IPS-18a (cell line): Measurements from ENCODE around the gene CCDC69.

Experiments used
- H3K27ac ChIP-seq: one replicate; pipeline ENCODE4 v1.5.1; 2013; ENCODE audit warnings: low read length
- H3K27me3 ChIP-seq: one replicate; pipeline ENCODE4 v1.6.1; 2013; ENCODE audit warnings: mild to moderate bottlenecking, low read length; ENCODE audit not compliant: control insufficient read depth, insufficient read depth
- H3K36me3 ChIP-seq: one replicate; pipeline ENCODE4 v1.6.1; 2013; ENCODE audit warnings: low read depth, low read length; ENCODE audit not compliant: control insufficient read depth
- H3K4me1 ChIP-seq: one replicate; pipeline ENCODE4 v1.6.1; 2013; ENCODE audit warnings: low read depth, low read length; ENCODE audit not compliant: control insufficient read depth
- H3K4me3 ChIP-seq: one replicate; pipeline ENCODE4 v1.5.1; 2013; ENCODE audit warnings: low read length
- H3K9ac ChIP-seq: one replicate; pipeline ENCODE4 v1.6.1; 2013; ENCODE audit warnings: mild to moderate bottlenecking, low read length, moderate library complexity
- H3K9me3 ChIP-seq: one replicate; pipeline ENCODE4 v1.6.1; 2013; ENCODE audit warnings: low read depth, low read length; ENCODE audit not compliant: control insufficient read depth

CCDC69 gene, protein sequence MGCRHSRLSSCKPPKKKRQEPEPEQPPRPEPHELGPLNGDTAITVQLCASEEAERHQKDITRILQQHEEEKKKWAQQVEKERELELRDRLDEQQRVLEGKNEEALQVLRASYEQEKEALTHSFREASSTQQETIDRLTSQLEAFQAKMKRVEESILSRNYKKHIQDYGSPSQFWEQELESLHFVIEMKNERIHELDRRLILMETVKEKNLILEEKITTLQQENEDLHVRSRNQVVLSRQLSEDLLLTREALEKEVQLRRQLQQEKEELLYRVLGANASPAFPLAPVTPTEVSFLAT

GRCh38 chr5:151223447-151224264 lies at the start of gene CCDC69:
CCDC69 (minus strand) TSS chr5:151224092; CDS start chr5:151223970, 122 bp downstream.
- no peaks in the 10 kb centered on the region for H3K36me3 ChIP-seq
- H3K27me3 ChIP-seq: peaks cover 13% of the 10 kb centered on the region
- H3K4me3 ChIP-seq: peak within 1 kb of the TSS; percentile 82
- no peaks in the 10 kb centered on the region for H3K9me3 ChIP-seq
- H3K27ac ChIP-seq: no peak within 1 kb of the TSS
- peak within 1 kb of the TSS; percentile 37 for H3K9ac ChIP-seq
- peaks cover 9% of the 10 kb centered on the region for H3K4me1 ChIP-seq

DNA sequence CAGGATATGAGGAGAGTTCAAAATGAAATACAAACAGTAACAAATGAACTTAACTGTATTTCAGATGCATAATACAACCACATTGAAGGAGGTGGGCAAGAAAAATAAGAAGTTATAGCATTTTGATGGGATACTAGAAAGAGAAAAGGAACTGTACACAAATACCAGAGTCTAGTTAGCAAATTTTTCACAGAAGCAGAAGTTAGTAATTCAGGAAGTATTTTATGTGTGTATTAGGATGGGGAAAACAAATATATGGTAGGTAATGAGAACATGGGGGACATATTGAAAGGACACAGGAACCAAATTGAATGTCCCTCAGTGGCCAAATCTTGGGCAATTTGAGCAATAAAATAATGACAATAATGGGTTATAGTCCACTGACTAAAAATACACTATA lies 47.4 kb upstream of the CCDC69 start:
- Histone ChIP-seq H3K27me3 (no peaks in the 10 kb centered on the region), H3K9ac (no peak overlapping the region), H3K4me3 (no peak overlapping the region), H3K4me1 (no peaks in the 10 kb centered on the region), H3K36me3 (peaks cover 11% of the 10 kb centered on the region), H3K27ac (no peak overlapping the region), H3K9me3 (no peaks in the 10 kb centered on the region)

GRCh38 chr5:151270599-151270998 lies 46.7 kb upstream of the CCDC69 start:
- Histone ChIP-seq H3K27me3 (no peaks in the 10 kb centered on the region), H3K9me3 (no peaks in the 10 kb centered on the region), H3K36me3 (peaks cover 11% of the 10 kb centered on the region), H3K27ac (no peak overlapping the region), H3K9ac (no peak overlapping the region), H3K4me3 (no peak overlapping the region), H3K4me1 (no peaks in the 10 kb centered on the region)

DNA sequence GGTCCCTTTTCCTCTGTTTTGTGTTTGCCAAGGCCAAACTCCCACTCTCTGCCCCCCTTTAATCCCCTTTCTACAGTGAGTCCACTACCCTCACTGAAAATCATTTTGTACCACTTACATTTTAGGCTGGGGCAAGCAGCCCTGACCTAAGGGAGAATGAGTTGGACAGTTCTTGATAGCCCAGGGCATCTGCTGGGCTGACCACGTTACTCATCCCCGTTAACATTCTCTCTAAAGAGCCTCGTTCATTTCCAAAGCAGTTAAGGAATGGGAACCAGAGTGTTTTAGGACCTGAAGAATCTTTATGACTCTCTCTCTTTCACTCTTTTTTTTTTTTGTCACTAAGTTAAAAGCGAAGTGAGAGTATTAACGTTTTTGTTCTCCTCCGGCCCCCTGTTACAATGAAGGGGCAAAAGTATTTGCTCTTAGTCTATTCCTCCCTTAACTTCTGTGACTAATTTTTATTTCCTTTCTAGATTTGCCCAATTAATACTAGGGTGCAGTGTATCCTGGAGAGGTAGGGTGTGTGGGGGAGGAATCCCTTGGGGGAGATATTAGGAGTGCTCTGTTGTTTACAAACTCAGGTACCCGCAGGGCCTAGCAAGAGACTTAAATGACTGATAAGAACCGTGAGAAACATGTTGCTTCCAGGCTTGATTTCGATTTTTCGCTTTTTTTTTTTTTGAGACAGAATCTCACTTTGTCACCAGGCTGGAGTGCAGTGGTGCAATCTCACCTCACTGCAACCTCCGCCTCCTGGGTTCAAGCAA lies 43.8 kb upstream of the CCDC69 start:
- peaks cover 11% of the 10 kb centered on the region for H3K36me3 ChIP-seq
- no peak overlapping the region for H3K9ac ChIP-seq
- H3K9me3 ChIP-seq: no peaks in the 10 kb centered on the region
- no peaks in the 10 kb centered on the region for H3K4me1 ChIP-seq
- H3K27ac ChIP-seq: no peak overlapping the region
- no peak overlapping the region for H3K4me3 ChIP-seq
- H3K27me3 ChIP-seq: no peaks in the 10 kb centered on the region

DNA sequence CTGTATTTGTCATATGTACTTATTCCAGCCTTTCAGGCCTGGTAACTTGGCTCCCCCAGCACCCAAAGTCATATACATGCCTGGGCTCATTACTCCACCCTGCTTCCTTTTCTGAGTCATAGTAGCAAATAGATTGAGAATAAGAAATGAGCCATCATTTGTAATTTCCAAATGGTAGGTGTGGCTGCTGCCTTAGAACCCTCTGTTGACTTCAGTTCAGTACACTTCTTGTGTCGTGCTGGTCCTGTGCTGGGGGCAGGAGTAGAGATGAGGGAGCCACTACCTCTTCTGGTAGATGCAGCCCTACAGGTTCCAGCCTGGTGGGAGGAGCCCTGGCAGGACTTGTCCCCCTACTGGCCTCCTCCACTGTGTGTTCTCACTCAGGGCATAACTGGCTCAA lies 40.2 kb upstream of the CCDC69 start:
- Histone ChIP-seq H3K4me3 (no peak overlapping the region), H3K27me3 (no peaks in the 10 kb centered on the region), H3K9me3 (no peaks in the 10 kb centered on the region), H3K27ac (no peak overlapping the region), H3K9ac (no peak overlapping the region), H3K4me1 (no peaks in the 10 kb centered on the region), H3K36me3 (peaks cover 11% of the 10 kb centered on the region)

- Histone ChIP-seq H3K4me3 (no peak overlapping the region), H3K27ac (no peak overlapping the region), H3K27me3 (no peaks in the 10 kb centered on the region), H3K4me1 (no peaks in the 10 kb centered on the region), H3K36me3 (peaks cover 10% of the 10 kb centered on the region), H3K9ac (no peak overlapping the region), H3K9me3 (no peaks in the 10 kb centered on the region)
Observed at GRCh38 chr5:151262532-151262931, 38.6 kb upstream of the CCDC69 start.

GRCh38 chr5:151259931-151260330 lies 36.0 kb upstream of the CCDC69 start:
- H3K4me3 ChIP-seq: no peak overlapping the region
- H3K27me3 ChIP-seq: no peaks in the 10 kb centered on the region
- no peaks in the 10 kb centered on the region for H3K4me1 ChIP-seq
- no peaks in the 10 kb centered on the region for H3K36me3 ChIP-seq
- H3K27ac ChIP-seq: no peak overlapping the region
- H3K9ac ChIP-seq: no peak overlapping the region
- H3K9me3 ChIP-seq: no peaks in the 10 kb centered on the region

DNA sequence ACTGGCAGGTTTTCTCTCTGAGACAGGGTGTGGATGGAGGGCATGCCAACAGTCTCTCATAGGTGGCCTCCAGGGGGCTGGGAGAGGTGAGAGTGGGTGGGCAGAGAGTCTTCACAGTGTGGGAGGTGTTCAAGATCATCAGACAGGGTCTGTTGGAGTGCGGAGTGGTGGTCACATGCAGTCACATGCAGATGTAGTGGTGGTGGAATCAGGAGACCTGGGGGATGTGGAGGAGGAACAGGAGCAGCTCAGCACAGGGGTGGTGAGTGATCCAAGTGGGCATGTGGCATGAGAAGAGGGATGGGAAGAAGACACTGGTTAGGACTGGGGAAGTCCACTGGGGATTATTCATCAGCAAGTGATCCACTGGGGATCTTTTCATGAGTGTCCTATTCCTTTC lies 34.9 kb upstream of the CCDC69 start:
- Histone ChIP-seq H3K27me3 (no peaks in the 10 kb centered on the region), H3K4me3 (no peak overlapping the region), H3K36me3 (no peaks in the 10 kb centered on the region), H3K4me1 (peaks cover 3% of the 10 kb centered on the region), H3K9me3 (no peaks in the 10 kb centered on the region), H3K27ac (no peak overlapping the region), H3K9ac (no peak overlapping the region)

DNA sequence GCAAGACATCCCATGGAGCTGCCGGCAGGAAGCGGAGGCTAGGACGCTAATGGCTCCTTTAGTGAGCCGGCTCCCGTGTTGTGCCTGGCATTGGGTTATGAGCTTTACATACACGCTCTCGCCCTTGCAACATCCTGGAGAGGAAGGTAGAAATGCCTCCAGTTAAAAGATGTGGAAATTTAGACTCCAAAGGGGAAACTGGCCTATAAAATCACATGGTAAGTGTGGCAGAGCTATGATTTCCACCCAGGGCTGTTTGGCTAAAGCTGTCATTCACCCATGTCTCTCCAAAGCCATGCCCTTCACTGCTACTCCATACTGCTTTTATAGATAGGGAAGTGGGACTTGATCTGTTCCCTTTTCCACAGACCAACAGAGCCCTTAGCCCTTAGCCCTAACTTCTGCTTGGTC lies 34.3 kb upstream of the CCDC69 start:
- Histone ChIP-seq H3K4me3 (no peak overlapping the region), H3K9me3 (no peaks in the 10 kb centered on the region), H3K36me3 (no peaks in the 10 kb centered on the region), H3K9ac (no peak overlapping the region), H3K27me3 (no peaks in the 10 kb centered on the region), H3K27ac (no peak overlapping the region), H3K4me1 (peaks cover 5% of the 10 kb centered on the region)

GRCh38 chr5:151257731-151258181 lies 33.9 kb upstream of the CCDC69 start:
- H3K36me3 ChIP-seq: no peaks in the 10 kb centered on the region
- no peaks in the 10 kb centered on the region for H3K27me3 ChIP-seq
- peaks cover 5% of the 10 kb centered on the region for H3K4me1 ChIP-seq
- no peak overlapping the region for H3K4me3 ChIP-seq
- H3K27ac ChIP-seq: no peak overlapping the region
- H3K9ac ChIP-seq: no peak overlapping the region
- no peaks in the 10 kb centered on the region for H3K9me3 ChIP-seq

GRCh38 chr5:151255621-151256286 lies 31.9 kb upstream of the CCDC69 start:
- Histone ChIP-seq H3K27ac (no peak overlapping the region), H3K36me3 (no peaks in the 10 kb centered on the region), H3K9me3 (no peaks in the 10 kb centered on the region), H3K4me1 (peaks cover 12% of the 10 kb centered on the region), H3K9ac (no peak overlapping the region), H3K4me3 (no peak overlapping the region), H3K27me3 (no peaks in the 10 kb centered on the region)
